Fibroblast of upper back skin (primary cell): ENCODE results near the gene SGCD.

Source experiments
- DNase-seq: peaks from one replicate; pipeline ENCODE4 v3.0.0-alpha.2; 2013

Gene SGCD

DNA sequence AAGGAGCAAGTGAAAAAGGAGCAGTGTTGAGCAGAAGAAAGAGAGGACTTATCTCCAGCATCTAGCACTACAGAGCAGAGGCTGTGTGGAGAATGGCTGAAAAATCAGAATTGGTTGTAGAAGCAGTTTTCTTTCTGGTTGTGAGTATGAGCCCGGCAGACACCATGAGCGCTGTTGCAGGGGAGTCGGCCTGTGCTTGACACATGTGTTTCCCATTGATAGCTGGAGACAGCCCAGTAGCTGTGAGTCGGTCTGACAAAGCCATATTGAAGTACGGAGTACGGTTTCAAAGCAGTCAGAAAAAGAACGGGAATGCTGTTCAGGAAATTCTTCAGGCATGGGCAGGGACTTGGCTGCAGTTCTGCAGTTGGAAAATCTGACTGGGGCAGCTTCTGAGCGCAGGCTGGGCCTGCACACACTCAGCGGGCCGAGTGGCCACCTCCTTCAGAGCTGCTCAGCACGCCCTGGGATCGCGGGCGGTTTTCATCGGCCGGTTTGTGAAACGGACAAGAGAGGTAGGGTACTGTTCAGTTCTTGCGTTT is at the start of gene SGCD:
TSS of gene SGCD (plus strand) at position 447 of the 542 bp plus-strand sequence.
- peak; percentile 98 for DNase-seq

DNA sequence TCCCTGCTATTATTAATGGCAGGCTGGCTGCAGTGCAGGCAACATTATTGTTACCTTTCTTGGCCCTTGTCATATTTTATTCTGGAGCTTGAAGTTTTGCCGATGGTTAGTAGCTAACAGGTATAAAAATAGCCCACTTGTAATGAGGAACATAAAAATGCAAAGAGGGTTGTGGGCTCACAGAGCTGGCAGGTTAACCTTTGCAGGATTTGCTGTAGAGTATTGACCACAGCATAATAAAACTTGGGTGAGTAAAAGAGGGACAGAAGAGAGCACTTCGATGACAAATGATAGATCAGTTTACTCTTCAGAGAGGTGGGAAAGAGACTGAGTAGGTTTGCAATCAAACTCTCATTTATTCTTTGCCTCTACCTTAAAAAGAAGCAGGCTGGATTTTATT is 49.7 kb upstream of the SGCD start:
- DNase-seq, result no peak

DNA sequence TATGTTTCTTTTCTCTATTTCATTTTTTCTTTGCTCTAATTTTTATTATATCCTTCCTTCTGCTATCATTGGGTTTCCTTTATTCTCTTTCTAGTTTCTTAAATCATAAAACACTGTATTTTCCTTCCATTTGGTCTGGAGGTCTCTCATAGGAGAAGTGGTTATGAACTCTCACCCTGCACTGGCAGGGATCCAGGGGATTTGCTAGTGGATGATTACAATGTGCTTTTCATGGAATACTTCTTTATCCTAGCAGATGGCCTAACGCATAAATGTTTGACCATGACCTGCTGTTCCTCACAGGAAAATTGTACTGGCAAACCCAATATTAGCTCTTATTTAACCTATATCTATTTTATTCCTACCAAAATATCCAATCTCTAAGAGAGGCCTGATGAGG is 31.5 kb upstream of the SGCD start:
- no peak for DNase-seq

DNA sequence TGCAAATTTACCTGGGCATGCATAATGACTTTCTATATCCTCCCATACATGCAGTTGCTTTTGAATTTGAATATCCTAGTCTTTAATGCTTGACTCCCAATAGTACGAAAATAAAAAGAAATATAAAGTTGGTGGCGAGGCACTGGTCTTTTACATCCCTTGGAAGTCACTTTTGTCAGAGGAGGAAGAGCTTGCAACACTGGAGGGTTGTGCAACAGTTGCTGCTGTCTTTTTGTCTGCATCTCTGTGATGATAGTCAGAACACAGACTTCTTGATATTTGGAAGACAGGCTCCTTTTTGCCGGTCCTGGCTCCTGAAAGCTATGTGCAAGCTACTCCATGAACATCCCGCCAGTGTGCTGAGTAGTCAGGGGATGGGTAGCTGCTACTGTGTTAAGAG is 16.8 kb upstream of the SGCD start:
- DNase-seq, result no peak

DNA sequence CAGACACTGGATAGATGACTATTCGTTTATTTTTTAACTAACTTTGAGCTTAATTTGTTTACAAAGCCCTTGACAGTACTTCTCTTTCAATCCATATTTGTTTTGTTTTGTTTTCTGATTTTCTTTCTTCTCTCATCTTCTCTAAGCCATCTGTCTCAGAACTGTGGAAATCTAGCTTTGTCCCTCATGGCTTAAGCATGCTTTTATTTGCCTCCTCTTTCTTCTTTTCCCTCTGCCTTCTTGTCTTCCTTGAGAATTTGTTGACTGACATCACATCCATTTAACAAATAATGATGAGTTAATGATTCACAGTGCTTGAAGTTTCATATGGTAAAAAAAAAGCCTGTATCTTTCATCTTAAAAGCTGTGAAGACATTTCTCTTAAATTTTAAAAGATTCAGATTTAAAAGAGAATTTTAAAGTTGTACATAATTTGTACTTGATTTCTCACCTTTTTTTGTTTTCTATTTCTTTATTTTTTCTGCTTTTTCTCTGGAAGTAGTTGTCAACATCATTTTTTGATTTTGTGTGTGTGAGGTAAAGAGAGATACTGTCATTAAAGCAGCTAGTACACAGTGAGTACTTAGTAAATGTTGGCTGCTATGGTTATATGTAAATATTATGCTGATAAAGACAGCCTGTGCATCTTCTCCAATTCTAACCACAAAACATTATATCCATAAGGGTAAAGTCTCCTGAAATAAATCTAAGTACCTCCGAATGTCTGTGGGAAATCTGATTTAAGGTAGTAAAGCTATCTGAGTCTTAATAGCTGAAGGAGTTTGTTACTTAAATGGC is 13.9 kb upstream of the SGCD start:
- DNase-seq, result no peak

DNA sequence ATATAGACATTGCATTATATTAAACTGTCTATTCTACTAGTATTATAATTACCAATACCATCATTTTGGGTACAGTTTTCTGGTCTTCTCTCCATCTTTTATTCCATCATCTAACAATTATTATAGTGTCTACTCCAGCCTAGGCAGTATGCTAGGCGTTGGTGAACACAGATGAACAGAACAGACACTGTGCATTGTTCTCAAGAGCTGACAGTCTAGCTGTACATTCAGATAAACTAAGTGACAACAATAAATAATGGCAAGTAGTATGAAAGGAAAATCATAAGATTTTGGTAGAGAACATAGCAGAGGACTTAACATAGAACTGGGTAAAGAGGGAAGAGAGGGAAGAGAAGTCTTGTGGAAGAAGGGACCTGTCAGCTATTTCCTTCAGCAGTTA is 12.5 kb upstream of the SGCD start:
- DNase-seq, result no peak

DNA sequence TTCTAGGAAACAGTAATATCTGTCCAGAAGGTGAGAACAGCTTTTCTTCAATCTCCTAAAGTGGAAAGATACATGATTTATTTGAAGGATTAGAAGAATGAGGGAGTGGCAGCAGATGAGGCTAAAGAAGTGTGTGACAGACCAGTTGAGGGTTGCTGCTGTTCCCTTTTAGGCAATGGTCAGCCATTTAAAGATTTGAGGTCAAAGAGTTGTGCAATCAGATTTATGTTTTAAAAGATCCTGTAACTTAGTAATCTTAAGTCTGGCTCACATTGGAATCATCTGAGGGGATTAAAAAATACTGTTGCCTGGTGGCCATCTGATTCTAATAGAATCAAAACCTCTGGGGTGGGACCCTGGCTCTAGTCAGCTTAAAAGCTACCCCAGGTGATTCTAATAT is 4.3 kb upstream of the SGCD start:
- DNase-seq, result no peak

DNA sequence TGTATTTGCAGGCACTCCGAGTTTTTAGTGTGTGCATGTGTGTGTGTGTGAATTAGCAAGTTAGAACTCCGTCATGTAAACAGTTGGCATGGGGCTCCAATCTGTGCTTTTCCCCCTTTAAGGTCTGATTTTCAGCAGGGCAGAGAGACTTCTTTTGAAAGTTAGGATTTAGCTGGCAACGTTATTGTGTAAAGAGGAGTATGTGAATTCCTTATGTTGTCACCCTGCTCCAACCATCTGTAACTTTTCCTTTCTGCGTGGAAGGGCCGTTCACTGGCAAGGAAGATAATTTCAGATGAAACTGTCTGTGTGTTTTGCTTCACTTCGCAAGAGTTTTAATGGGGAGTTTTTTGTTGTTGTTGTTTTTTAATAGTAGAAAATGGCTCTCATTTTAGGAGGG is 332 bp downstream of the SGCD start:
- DNase-seq, result no peak

DNA sequence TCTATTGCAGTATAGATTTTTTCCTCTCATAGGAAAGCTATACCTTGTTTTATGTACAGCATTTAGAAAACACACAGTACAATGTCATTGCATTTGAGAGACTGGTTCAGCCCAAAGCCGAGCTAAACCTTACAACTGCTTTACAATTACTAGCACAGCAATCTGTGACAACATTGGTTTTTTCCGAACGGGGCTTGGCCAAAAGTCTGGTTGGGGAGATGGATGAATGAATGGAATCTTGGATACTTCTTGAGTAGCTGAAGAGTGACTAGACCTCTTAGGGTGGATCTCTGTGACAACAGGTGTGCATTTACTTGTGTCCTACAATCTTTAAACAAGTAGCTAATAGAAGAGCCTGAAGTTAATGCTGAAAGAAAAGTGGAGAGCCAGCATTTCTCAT is 1.2 kb downstream of the SGCD start:
- DNase-seq, result peak; percentile 36

DNA sequence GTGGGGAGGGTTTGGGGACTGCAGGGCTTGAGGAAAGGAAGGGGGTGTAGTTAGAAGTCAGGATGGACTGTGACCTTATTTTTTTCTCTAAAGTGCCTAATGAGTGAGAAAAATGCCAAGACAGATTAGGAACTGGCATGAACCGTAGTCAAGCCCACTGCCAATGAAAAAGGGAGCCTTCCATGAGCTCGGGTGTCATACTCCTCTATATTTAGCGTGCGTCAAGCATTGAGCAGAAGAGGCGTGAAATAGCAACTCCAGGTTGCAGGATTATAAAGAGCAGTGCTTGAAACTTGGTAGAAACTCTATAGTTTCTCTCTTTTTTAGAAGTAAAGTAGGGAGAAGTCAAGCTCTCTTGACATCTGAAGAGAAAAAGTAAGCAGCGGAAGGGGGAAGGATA is 1.8 kb downstream of the SGCD start:
- no peak for DNase-seq

DNA sequence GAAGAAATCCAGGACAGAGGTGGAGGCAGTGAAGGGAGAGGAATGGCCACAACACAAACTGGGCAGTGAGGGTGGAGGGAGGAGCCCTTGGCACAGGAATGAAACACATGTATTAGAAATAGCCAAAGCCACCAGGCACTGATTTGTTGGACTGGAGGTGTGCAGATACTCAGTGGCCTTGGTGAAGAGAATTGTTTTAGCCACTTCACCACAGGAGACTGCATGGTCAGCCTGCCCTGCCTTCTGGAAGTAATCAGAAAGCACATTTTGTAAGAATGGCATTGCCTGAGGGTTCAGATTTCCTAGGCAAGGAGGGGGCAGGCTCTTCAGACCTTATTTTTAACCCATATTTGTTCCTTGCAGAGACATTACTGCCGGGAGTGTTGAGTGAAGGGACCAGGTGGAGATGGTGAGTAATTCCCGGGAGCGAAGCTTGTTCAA is 2.2 kb downstream of the SGCD start:
- peak; percentile 56 for DNase-seq

DNA sequence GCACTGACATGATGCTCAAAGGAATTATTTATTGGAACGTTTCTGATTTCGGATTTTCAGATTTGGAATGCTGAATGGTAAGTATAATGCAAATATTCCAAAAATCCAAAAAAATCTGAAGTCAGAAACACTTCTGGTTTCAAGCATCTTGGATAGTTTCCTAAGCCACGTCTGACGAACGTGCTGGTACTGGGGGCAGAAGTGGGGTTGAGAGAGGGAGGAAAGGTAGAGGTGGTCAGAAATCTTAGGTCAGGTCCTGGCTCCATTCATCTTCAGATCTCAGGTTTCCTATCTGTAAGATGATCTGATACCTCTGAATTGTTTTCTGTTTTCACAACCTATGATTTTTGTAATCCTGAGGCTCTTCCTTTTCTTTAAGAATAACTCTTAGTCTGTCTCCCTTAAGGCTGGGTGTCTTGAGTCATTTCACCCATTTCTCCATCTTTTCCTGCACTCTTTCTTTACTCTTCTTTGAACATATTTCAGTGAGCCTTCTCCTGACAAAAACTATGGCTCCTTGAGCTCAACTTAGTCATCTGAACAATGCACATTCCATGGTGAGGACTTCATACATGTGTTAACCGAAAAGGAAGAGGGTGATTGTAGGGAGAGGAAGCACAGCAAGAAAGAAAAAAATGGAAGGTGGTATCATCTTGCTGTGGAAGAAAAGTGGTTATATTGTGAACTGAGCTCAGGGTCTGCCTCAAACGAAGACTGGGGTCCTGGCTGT is 3.3 kb downstream of the SGCD start:
- peak; percentile 69 for DNase-seq

DNA sequence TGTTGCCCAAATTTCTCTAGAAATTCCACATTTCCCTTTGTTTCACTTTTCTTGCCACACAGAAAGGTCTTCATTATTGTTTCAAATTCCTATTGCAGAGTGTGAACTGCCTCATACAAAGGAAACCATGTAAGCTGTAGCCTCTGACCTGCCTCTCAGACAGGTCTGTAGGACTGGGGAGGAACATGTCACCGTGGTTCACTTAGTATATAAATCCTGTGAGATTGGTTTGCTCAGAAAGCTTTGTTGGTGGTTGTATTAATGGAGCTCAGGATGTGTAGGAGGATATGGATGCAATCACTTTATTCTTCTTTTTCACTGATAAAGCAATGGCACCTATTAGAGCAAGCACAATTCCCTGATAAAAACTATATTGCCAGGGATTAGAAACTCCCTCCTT is 4.2 kb downstream of the SGCD start:
- no peak for DNase-seq

DNA sequence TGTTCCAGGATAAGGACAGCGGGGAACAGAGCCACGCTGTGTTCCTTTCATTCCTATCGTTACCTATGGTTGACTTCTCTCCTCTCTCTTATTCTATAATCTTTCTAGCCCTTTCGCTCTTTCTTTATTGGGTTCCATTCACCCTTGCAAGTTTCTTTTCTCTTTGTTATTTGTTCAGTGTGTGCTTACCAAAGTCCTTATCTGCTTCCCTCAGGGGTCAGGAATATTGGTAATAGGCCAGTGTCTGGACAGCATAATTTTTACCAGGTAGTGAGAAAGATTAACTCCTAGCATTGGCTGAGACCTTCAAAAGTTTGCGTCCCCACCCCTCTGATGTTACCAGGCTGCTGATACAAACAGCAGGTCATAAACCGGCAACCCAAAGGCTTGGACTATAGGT is 4.9 kb downstream of the SGCD start:
- DNase-seq, result no peak

DNA sequence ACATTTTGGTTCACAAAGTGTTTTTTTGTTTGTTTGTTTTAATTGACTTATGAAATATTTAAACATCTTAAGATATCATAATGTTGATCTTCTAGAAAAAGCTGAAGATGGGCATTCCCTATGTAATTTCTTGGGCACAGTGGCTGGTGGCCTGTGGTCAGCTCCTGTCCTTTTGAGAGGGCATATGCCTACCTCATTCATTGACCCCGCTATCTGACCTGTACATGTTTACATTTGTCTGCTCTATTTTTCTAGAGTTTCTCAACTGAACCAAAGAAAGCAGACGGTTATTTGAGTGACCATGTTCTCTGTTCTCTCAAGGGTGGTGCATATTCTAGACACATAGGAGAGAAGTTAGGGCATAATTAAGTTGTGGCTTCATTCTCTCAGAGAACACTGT is 5.3 kb downstream of the SGCD start:
- DNase-seq, result no peak

DNA sequence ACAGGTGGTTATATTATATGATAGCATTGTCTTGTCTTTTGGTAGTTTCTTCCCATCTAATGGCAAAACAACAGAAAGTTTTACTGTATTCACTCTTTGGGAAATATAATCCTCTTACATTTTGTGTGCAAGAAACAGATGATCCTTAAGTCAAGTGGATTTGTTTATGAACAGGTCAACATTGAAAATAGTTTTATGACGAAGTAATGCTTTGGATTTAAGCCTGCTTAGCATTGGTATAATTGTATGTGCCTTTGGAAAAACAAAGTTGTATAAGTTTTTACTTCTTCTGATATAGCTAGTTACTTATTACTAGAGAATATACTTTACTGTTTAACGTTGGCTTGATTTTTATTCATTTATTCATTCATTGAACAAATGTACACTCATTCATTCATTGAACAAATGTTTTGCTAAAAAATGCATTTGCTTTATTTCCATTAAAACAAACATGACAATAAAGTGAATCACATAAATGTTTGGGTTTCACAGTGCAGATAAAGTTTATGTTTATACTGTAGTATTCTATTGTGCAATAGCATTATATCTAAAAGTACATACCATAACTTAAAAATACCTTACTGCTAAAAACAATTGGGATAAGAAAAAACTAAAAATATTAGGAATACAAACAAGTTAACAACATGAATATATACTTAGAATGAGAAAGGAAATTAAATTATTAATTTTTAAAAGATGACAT is 12.3 kb downstream of the SGCD start:
- no peak for DNase-seq

DNA sequence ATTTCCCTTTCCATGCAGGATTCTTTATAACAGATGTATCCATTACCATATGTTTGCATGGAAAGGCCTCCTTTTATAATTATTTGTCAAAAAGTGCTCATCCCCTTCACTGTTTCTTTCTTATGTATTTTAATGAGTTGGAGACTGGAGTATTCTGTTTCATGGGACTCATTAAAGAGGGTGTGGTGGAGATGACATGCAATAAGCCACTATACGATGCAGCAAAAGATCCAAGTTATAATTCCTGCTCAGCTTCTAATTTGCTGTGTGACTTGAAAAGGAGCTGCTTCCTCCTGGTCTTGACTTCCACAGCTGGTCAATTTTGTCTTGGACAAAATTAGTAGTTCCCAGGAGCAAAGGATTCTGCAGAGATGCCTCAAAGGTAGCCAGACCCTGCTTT is 13.9 kb downstream of the SGCD start:
- no peak for DNase-seq

DNA sequence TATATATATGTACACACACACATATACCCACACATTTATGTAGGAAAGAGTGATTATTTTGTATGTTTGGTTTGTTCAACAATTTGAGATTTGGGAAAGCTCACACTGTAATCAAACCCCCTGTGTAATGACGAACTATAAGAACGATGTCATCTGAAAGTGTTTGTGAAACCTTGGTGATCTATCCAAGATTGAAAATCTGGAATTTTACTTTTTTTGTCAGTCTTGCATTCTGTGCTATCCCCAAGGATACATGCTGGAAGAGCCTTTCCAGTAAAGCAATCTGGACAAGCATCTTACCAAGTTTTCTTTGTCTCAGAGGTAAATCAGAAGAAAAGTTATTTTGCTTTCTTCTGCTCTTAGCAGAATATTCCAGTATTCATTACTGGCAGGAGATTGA is 23.3 kb downstream of the SGCD start:
- DNase-seq, result no peak

DNA sequence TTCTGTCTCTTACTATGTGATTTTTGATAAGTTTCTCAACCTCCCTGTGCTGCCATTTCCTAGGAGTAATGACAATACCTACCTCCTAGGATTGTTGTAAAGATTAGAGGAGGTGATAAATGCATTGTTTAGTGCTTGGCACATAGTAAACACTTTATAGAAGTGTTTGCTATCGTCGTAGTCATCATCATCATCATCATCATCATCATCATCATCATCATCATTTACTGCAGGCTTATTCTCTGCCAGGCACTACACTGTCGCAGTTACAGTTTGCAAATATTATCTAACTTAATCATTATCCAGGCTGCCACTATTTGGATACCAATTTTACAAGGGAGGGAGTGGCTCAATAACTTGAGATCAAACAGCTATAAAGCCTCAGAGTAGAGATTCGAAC is 24.5 kb downstream of the SGCD start:
- DNase-seq, result no peak

DNA sequence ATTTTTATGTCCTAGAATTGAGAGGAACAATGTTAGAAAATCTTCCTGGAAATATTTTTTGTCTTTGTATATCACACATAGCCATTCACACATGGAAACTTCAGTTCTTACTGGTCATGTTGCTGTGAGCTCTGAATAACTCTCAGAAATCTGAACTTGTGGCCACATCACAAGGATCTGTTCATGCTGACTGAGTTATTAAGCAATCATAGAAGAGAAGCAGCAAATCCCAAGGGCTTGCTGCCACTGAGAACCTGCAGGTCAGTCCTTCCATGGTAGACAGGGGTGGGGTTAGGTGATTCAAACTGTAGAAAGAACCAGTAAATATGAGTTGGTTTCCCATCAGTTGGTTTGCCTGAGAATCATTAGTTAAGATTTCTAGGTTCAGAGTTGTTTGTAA is 27.6 kb downstream of the SGCD start:
- peak; percentile 41 for DNase-seq

DNA sequence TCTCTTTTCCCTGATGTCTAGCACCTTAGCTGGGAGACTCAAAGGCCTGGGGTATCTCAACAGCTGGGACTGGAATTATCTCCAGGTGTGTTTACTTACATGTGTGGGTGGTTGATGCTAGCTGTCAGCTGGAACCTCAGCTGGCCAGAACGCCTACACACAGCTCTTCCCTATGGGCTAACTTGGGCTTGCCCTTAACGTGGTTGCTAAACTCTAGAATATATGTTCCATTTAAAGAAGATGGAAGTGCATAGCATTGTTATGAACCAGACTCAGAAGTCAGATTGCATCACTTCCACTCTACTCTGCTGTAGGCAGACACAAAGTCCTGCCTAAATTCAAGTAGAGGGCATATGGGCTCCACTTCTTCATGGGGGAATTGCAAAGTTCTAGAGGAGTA is 29.3 kb downstream of the SGCD start:
- DNase-seq, result peak; percentile 71

DNA sequence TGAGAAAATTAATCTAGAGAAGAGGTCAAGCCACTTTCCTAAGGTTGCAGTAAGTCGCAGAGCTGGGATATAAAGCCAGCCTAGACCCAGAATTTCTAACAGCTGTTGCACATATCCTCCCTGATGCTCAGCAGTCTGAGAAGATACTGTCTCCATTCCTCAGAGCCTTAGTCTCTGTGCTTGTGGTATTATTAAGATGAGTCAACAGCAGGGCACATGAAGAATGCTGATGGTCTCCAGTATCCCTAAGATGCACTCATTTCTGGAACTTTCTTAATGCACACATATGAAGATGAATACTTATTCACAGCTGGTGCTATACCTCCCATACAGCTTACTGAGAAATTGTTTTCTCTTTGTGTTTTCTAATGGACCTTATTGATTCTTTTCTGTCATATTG is 32.5 kb downstream of the SGCD start:
- peak; percentile 97 for DNase-seq

DNA sequence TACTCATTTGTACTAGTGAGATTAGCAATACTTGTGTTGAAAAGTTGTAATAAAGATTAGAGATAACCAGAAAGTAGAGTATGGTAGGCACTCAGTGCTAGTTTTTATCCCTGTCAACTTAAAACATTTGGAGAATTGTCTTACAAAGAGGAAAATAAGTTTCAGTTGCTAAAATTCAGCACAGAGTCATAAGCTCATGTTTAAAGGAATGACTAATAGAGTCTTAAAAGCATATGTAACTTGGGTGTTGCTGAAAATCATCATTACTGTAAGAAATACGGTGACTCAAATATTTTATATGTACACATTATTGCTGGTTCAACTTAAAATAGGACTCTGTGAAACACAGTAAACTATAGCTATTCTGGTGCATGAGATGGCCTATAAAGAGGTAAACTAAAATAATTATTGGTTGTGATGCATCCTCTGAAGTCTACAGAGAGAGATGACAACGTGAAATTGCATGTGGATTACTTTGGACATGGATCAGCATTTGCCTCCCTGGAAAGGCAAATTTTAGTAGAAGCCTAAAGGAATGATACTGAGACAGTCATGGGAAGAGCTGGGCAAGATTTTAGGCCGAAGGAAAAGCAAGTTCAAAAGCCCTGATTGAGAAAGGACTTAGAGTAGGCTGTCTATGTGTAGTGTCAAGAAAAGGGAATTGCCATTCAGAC is 34.6 kb downstream of the SGCD start:
- DNase-seq, result peak; percentile 72
